NCI-H526 treated with DMSO at 0.1 percent for 48 hours (cell line): Measurements from ENCODE around the gene MACF1.

Experiments
- DNase-seq: peaks from one replicate; lab custom pipeline; 2025; lab: John Stamatoyannopoulos, UW

The MACF1 gene

DNA sequence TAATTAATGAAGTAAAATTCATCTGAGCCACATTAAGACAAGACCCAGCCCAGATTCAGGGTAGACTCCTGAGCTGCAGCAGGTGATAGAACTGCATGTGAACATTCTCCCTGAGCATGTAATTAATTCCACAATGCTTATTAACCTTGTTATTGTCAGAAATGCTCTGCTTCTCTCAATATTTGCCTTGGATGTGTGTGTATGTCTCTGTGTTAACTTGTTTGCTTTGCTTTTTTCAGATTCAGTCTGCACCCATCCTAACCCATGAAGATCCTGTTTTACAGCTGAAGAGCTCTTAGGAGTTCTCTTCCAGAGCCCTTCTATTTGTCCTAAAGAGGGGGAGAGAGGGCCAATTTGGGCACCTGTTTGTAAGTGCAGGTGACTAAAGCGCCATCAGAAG, 143.8 kb downstream of the MACF1 start:
- DNase-seq: no peak

- no peak for DNase-seq
Measured at GRCh38 chr1:39352881-39353280, 148.4 kb downstream of the MACF1 start.

GRCh38 chr1:39354572-39354971, 150.1 kb downstream of the MACF1 start:
- no peak for DNase-seq

DNA sequence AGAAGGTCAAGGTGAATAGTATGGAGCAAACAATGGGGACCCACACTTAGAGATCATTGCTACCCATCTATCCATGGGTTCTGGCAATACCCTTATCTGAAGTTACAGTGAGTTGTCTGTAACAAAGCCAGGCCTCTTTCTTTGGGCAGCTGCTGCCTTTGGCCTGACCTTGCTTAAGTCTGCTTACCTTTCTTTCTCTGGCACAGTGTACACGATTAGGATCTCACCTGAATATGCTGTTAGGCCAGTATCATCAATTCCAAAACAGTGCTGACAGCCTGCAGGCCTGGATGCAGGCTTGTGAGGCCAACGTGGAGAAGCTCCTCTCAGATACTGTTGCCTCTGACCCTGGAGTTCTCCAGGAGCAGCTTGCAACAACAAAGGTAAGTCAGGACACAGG, 154.0 kb downstream of the MACF1 start:
- DNase-seq: no peak

DNA sequence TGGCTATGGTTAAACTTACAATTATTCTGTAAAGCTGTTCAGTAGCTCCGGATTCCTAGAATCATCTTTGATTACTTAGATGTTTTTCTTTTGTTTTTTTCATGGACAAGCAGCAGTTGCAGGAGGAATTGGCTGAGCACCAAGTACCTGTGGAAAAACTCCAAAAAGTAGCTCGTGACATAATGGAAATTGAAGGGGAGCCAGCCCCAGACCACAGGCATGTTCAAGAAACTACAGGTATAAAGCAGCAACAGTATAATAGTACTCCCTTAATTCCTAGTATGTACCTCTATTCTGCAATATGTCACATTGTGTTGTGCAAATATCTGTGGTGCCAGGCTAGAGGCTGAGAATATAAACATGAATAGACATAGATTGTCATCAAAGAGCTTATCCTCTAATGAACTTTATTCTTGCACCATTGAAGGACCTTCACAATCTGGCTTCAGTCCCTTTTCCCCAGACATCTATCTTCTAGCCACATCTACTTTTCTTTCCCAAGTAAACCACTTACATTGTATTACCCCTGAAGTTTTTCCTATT, 154.6 kb downstream of the MACF1 start:
- DNase-seq: no peak

DNA sequence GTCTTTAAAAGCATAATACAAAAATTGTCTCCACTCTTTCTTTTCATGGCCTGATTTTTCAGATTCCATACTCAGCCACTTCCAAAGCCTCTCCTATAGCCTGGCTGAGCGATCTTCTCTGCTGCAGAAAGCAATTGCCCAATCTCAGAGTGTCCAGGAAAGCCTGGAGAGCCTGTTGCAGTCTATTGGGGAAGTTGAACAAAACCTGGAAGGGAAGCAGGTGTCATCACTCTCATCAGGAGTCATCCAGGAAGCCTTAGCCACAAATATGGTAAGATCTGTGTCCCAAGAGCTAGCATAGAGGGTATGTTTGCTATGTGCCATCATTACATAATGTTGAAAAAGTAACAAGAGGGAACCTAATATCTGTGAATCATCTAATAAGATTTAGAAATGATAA, 156.2 kb downstream of the MACF1 start:
- DNase-seq: no peak

DNA sequence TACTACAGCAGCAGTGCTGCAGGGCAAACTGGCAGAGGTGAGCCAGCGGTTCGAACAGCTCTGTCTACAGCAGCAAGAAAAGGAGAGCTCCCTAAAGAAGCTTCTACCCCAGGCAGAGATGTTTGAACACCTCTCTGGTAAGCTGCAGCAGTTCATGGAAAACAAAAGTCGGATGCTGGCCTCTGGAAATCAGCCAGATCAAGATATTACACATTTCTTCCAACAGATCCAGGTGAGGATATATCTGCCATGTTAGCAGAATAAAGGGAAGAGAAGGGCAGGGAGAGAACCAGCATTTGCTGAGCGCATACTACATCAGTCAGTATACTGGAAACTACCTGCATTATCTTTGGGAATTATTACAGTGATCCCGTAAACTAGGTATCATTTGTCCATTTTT, 157.0 kb downstream of the MACF1 start:
- no peak for DNase-seq

DNA sequence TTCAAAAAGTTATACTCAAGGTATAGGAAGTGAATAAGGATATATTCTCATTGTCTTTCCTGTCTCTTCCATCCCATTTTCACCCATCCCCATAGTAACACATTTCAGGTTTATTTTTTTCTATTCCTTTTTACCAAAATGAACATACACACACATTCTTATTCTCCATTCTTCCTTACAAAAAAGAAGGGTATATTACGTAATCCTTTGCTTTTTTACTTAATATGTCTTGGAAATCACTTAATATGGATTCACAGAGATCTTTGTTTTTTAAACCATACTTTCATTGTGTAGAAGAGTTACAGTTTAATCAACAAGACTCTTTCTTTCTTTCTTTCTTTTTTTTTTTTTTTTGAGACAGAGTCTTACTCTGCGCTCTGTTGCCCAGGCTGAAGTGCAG, 158.8 kb downstream of the MACF1 start:
- DNase-seq: no peak

DNA sequence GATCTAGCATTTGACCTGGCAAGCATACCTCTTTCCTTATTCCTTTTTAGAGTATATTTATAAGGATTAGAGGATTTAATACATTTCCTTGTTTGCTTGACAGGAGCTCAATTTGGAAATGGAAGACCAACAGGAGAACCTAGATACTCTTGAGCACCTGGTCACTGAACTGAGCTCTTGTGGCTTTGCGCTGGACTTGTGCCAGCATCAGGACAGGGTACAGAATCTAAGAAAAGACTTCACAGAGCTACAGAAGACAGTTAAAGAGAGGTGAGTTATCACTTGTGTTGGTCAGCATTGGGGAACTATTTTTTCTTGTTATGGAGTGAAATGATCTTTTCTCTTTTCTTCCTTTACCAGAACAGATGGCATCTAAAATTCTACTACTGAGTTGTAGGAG, 163.6 kb downstream of the MACF1 start:
- DNase-seq: no peak

GRCh38 chr1:39369565-39369964, 165.1 kb downstream of the MACF1 start:
- no peak for DNase-seq

- DNase-seq: no peak
Measured at GRCh38 chr1:39370602-39371001, 166.1 kb downstream of the MACF1 start.

GRCh38 chr1:39372105-39372504, 167.6 kb downstream of the MACF1 start:
- DNase-seq: no peak

- no peak for DNase-seq
Measured at GRCh38 chr1:39376656-39377055, 172.2 kb downstream of the MACF1 start.

- DNase-seq: peak; percentile 87
Measured at GRCh38 chr1:39378377-39378776, 173.9 kb downstream of the MACF1 start.

DNA sequence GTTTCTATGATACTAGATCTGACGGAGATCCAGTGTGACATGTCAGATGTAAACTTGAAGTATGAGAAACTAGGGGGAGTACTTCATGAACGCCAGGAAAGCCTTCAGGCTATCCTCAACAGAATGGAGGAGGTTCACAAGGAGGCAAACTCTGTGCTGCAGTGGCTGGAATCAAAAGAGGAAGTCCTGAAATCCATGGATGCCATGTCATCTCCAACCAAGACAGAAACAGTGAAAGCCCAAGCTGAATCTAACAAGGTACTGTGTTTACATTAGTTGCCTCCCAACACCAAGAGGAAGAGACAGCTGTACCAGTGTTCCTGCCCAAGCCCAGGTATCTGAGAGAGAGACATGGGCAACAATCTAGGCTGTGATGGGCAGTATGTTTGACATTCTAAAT, 174.7 kb downstream of the MACF1 start:
- no peak for DNase-seq

DNA sequence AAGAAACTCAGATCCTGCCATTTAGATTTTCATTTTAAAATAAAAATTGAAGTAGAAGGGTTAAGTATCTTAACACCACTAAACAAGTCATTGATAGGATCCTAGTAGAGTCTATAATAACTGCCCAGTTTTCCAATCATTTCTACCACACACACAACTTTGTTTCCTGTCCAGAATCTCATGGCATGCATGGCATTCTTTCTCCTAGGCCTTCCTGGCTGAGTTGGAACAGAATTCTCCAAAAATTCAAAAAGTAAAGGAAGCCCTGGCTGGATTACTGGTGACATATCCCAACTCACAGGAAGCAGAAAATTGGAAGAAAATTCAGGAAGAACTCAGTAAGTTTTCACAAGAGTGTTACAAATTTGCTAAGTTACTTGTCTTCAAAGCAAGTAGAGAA, 175.5 kb downstream of the MACF1 start:
- DNase-seq: no peak

DNA sequence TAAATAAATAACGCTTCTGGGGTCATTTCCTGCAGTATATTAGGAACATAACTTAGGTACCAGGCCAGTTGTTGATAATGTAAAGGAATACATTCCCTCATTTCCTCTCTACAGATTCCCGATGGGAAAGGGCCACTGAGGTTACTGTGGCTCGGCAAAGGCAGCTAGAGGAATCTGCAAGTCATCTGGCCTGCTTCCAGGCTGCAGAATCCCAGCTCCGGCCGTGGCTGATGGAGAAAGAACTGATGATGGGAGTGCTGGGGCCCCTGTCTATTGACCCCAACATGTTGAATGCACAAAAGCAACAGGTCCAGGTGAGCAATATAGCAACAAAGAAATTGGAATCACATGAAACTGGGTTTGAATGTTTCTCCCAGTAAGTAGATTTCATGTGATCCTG, 177.3 kb downstream of the MACF1 start:
- no peak for DNase-seq

DNA sequence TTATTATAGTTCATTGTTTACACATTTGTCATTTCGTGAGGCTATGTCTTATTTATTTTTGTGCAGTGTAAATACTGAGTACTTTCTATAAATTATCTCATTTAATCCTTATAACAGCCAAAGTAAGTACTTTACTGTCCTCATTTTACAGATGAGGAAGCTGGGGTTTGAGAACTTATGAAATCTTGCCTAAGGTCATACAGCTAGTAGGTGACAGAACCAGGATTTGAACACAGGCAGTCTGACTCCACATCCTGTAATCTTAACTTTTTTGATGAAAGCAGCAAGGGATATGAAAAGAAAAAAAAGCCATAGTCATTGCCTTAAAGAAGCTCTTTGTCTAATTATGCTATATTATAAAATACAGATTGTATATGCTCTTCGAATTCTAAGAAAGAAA, 179.8 kb downstream of the MACF1 start:
- no peak for DNase-seq

- no peak for DNase-seq
Measured at GRCh38 chr1:39385067-39385988, 180.8 kb downstream of the MACF1 start.

GRCh38 chr1:39386997-39387396, 182.5 kb downstream of the MACF1 start:
- no peak for DNase-seq

DNA sequence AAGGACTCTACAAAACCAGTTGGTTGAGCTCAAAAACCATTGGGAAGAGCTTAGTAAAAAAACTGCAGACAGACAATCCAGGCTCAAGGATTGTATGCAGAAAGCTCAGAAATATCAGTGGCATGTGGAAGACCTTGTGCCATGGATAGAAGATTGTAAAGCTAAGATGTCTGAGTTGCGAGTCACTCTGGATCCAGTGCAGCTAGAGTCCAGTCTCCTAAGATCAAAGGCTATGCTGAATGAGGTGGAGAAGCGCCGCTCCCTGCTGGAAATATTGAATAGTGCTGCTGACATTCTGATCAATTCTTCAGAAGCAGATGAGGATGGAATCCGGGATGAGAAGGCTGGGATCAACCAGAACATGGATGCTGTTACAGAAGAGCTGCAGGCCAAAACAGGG, 183.0 kb downstream of the MACF1 start:
- no peak for DNase-seq

DNA sequence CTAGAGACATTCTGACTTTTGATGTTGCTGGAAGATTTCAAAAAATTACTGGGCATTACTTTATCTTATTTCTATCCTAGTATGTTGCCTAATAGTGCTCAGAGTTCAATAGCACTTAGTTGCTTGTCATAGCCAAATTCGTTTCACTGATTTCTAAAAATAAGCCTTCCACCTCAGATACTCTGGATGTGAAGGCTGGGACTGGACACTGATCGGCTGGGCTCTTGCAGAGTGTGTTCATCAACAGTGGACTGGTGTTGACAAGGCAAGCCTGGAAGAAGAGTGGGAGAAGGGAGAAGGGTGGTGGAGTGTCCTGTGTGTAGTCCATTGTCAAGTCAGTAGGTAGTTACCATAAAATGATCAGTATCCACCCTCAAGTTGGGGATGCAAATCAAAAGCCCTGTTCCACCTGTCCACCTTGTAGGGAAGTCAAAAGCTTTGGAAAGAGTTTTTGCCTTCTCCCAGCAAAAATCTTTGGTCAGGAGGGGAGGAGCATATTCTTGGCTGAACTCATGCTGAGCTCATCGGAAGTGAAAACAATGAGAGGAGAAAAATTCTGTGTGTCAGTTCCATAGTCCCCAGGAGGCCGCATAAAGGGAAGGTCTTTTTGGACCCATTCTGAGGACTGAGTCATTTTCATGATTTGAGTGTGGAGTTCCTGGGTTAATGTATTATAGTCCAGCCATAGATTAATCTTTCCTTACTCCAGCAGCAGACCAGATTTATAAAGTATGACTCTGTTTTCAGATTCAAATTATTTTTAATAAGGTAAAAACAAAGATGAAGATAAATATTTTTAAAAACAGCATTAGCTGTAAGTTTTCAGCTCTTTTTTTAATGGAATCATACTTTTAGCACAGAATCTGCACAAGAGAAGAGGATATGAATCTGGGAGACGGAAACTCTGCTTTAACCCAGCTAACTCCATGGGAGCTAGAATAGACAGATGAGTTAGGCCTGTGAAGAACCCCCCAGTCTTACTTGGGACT, 187.5 kb downstream of the MACF1 start:
- DNase-seq: no peak
